ENCODE measurements around the gene SPATA13. TPM values are rescaled to one million over a fixed set of nuclear protein-coding genes. Genes with fewer than 3 reads are reported as not detected.

SPATA13 gene
- total RNA-seq, 3 donors from 2014 or later (not counting 1 experiment from before 2014, with no cell fraction given), result 108 to 141 (median 141) TPM

DNA sequence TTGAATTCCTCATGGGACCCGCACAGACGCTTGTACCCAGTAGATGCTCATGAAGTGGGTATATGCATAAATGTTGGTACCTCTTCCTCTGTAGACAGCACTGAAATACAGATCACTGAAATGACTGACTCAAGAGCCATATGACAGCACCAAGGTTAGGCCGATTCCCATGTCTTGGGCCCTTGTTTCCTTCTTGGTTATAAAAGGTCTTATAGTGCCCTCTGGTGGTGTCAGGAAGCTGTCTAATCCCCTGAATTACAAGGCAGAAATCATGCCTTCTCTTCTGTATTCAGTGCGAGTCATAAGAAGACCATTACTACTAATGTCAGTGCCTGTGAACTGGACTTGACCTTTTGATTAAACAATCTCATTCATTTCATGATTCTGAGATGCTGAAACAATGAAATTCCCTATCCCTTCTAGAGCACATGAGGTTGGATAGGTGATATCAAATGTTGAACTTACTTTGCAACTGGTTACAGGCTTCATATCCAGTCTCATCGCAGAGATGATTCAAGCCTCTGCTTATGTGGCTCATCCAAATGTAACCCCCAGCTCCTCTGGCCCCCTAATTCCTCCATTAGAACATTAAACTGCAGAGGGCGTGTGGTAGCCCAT is 59.7 kb downstream of the SPATA13 start:
- no peak overlapping the region for H3K4me3 Mint-ChIP-seq
- H3K4me1 ChIP-seq (ENCODE audit: control insufficient read depth, insufficient read depth, low read length), result peaks cover 31% of the 10 kb centered on the region
- no peak overlapping the region for H3K27ac ChIP-seq (ENCODE audit: low read length)
- H3K27me3 ChIP-seq (ENCODE audit: control insufficient read depth, insufficient read depth, low read length), result no peaks in the 10 kb centered on the region
- no peaks in the 10 kb centered on the region for H3K9me3 Mint-ChIP-seq
- H3K4me3 ChIP-seq (ENCODE audit: low read length), result no peak overlapping the region
- no peaks in the 10 kb centered on the region for H3K36me3 ChIP-seq (ENCODE audit: control insufficient read depth, insufficient read depth, low read length)
- no peaks in the 10 kb centered on the region for H3K36me3 Mint-ChIP-seq
- H3K4me1 Mint-ChIP-seq, result peaks cover 30 to 48% of the 10 kb centered on the region in 2 donors
- intact Hi-C loops (cut with micrococcal nuclease), result loop anchor here (1.0 to 5.0 kb wide), 5 partner anchors 58 to 753 kb away; partner anchors contain the start of gene SPATA13
- H3K27ac Mint-ChIP-seq, result no peak overlapping the region
- peak in 1 of 2 donors; percentile 89 for DNase-seq
- TF ChIP-seq, protein P1, sequence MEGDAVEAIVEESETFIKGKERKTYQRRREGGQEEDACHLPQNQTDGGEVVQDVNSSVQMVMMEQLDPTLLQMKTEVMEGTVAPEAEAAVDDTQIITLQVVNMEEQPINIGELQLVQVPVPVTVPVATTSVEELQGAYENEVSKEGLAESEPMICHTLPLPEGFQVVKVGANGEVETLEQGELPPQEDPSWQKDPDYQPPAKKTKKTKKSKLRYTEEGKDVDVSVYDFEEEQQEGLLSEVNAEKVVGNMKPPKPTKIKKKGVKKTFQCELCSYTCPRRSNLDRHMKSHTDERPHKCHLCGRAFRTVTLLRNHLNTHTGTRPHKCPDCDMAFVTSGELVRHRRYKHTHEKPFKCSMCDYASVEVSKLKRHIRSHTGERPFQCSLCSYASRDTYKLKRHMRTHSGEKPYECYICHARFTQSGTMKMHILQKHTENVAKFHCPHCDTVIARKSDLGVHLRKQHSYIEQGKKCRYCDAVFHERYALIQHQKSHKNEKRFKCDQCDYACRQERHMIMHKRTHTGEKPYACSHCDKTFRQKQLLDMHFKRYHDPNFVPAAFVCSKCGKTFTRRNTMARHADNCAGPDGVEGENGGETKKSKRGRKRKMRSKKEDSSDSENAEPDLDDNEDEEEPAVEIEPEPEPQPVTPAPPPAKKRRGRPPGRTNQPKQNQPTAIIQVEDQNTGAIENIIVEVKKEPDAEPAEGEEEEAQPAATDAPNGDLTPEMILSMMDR (IDR thresholded peaks at IDR 0.05), result peak; percentile 80
- no peaks in the 10 kb centered on the region for H3K9me3 ChIP-seq (ENCODE audit: control insufficient read depth, insufficient read depth, low read length)
- no peaks in the 10 kb centered on the region for H3K27me3 Mint-ChIP-seq (ENCODE audit: low read depth in 2 of 2)
- 65% methylated on average over 6 of the region's 6 CpGs for WGBS (ENCODE audit: insufficient coverage)
- peak; percentile 78 to 81 (median 79) for ATAC-seq

DNA sequence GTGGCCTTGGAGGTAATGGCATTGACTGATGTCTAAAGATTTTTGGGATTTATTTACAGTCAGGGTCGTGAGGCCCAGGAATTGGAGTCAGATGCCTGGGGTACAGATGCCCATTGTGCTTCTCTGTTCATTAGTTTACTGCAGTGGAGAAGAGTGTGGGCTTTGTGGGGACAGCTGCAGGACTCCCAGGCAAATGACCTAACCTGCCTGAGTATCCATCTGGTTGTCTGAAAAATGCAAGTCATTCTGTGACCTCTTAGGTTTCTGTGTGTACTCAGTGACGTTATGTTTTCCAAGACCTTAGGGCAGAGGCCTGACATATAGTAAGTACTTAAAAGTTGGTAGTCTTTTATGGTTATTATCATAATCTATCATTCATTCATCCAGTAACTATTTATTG is 60.5 kb downstream of the SPATA13 start:
- H3K27ac Mint-ChIP-seq, result no peak overlapping the region
- intact Hi-C loops (cut with micrococcal nuclease), result loop anchor here (2.0 to 5.0 kb wide), 2 partner anchors 59 to 754 kb away; partner anchors contain the start of gene SPATA13
- Histone ChIP-seq H3K27ac (ENCODE audit: low read length) (no peak overlapping the region), H3K4me3 (ENCODE audit: low read length) (no peak overlapping the region), H3K36me3 (ENCODE audit: control insufficient read depth, insufficient read depth, low read length) (no peaks in the 10 kb centered on the region), H3K27me3 (ENCODE audit: control insufficient read depth, insufficient read depth, low read length) (no peaks in the 10 kb centered on the region), H3K4me1 (ENCODE audit: control insufficient read depth, insufficient read depth, low read length) (peaks cover 39% of the 10 kb centered on the region), H3K9me3 (ENCODE audit: control insufficient read depth, insufficient read depth, low read length) (no peaks in the 10 kb centered on the region)
- H3K4me3 Mint-ChIP-seq, result no peak overlapping the region
- 88% methylated on average over 1 of the region's 2 CpGs for WGBS (ENCODE audit: insufficient coverage)
- H3K4me1 Mint-ChIP-seq, result peaks cover 30 to 56% of the 10 kb centered on the region in 2 donors
- no peaks in the 10 kb centered on the region for H3K9me3 Mint-ChIP-seq
- TF ChIP-seq, protein P1 (IDR thresholded peaks at IDR 0.05), result no peak
- H3K27me3 Mint-ChIP-seq (ENCODE audit: low read depth in 2 of 2), result no peaks in the 10 kb centered on the region
- H3K36me3 Mint-ChIP-seq, result no peaks in the 10 kb centered on the region
- no peak for DNase-seq
- no peak for ATAC-seq

DNA sequence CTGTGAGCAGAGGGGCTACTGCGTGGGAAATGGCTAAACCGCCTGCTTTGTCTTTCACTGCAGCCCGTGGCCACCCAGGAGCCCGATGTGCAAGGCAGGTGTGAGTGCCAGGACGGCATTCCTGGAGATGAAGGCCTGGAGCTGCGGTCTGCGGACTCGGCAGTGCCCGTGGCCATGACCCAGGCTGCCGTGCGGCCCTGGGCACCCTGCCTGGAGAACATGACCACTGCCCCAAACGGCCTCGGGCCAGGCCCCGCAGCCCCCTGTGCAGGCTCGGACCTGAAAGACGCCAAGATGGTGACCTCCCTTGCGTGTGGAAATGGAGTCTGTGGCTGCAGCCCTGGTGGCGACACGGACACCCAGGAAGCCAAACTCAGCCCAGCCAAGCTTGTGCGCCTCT is 62.2 kb downstream of the SPATA13 start:
- no peaks in the 10 kb centered on the region for H3K9me3 ChIP-seq (ENCODE audit: control insufficient read depth, insufficient read depth, low read length)
- TF ChIP-seq, protein P1 (IDR thresholded peaks at IDR 0.05), result no peak
- Mint-ChIP-seq H3K4me3 (no peak overlapping the region), H3K4me1 (peaks cover 22 to 40% of the 10 kb centered on the region in 2 donors), H3K27me3 (ENCODE audit: low read depth in 2 of 2) (no peaks in the 10 kb centered on the region), H3K9me3 (no peaks in the 10 kb centered on the region), H3K27ac (no peak overlapping the region), H3K36me3 (no peaks in the 10 kb centered on the region)
- no peak overlapping the region for H3K4me3 ChIP-seq (ENCODE audit: low read length)
- no peaks in the 10 kb centered on the region for H3K36me3 ChIP-seq (ENCODE audit: control insufficient read depth, insufficient read depth, low read length)
- H3K27ac ChIP-seq (ENCODE audit: low read length), result no peak overlapping the region
- WGBS (ENCODE audit: insufficient coverage), result 94% methylated on average over 20 of the region's 20 CpGs
- no peak for DNase-seq
- H3K4me1 ChIP-seq (ENCODE audit: control insufficient read depth, insufficient read depth, low read length), result peaks cover 33% of the 10 kb centered on the region
- no peak for ATAC-seq
- intact Hi-C loops (cut with micrococcal nuclease), result loop anchor here (5.0 kb wide), 1 partner anchor 60 kb away; the partner anchor contains the start of gene SPATA13
- H3K27me3 ChIP-seq (ENCODE audit: control insufficient read depth, insufficient read depth, low read length), result no peaks in the 10 kb centered on the region

All from natural killer cell (primary cell).